LoVo (cell line): ENCODE results near the gene ATP2B2.

Source experiments
- DNase-seq: peaks from one replicate; pipeline ENCODE4 v3.0.0-alpha.2; 2016; ENCODE audit warnings: low spot score

ATP2B2 gene

GRCh38 chr3:10493202-10493589 is 12.2 kb downstream of the ATP2B2 start:
- no peak for DNase-seq

GRCh38 chr3:10492364-10493201 is 12.8 kb downstream of the ATP2B2 start:
- DNase-seq, result no peak

GRCh38 chr3:10489746-10490483 is 15.5 kb downstream of the ATP2B2 start:
- no peak for DNase-seq

- DNase-seq, result no peak
Observed at GRCh38 chr3:10487988-10488633, 17.3 kb downstream of the ATP2B2 start.

- no peak for DNase-seq
Observed at GRCh38 chr3:10485806-10486205, 19.6 kb downstream of the ATP2B2 start.

GRCh38 chr3:10485380-10485779 is 20.0 kb downstream of the ATP2B2 start:
- DNase-seq, result no peak

- DNase-seq, result no peak
Observed at GRCh38 chr3:10484709-10485108, 20.7 kb downstream of the ATP2B2 start.

- DNase-seq, result no peak
Observed at GRCh38 chr3:10483686-10484345, 21.6 kb downstream of the ATP2B2 start.

GRCh38 chr3:10483364-10483675 is 22.1 kb downstream of the ATP2B2 start:
- no peak for DNase-seq

GRCh38 chr3:10482631-10483363 is 22.6 kb downstream of the ATP2B2 start:
- DNase-seq, result no peak

- no peak for DNase-seq
Observed at GRCh38 chr3:10480871-10481378, 24.5 kb downstream of the ATP2B2 start.

- no peak for DNase-seq
Observed at GRCh38 chr3:10479311-10479710, 26.1 kb downstream of the ATP2B2 start.

- DNase-seq, result no peak
Observed at GRCh38 chr3:10475983-10476382, 29.4 kb downstream of the ATP2B2 start.

GRCh38 chr3:10474847-10475246 is 30.5 kb downstream of the ATP2B2 start:
- DNase-seq, result no peak

GRCh38 chr3:10474275-10474646 is 31.1 kb downstream of the ATP2B2 start:
- DNase-seq, result no peak

GRCh38 chr3:10473581-10474274 is 31.7 kb downstream of the ATP2B2 start:
- no peak for DNase-seq

- no peak for DNase-seq
Observed at GRCh38 chr3:10472877-10473440, 32.4 kb downstream of the ATP2B2 start.

- DNase-seq, result no peak
Observed at GRCh38 chr3:10471054-10471688, 34.2 kb downstream of the ATP2B2 start.

GRCh38 chr3:10470120-10471053 is 35.0 kb downstream of the ATP2B2 start:
- DNase-seq, result no peak
